Mesendoderm (in vitro differentiated cells): ENCODE data around the gene F2R.
"Not testable (repeated sequence)": the region's sequence is repeated elsewhere in the genome, so short reads cannot be mapped to it uniquely, and the experiment has no call there.

Source experiments
- DNase-seq: peaks from one replicate; pipeline ENCODE4 v3.0.0; 2013
- H2AK5ac ChIP-seq: 2 replicates; pipeline ENCODE4 v1.6.1; 2013; ENCODE audit warnings: low read length, inconsistent platforms
- H2BK120ac ChIP-seq: 2 replicates; pipeline ENCODE4 v1.6.1; 2013; ENCODE audit warnings: low read depth, mild to moderate bottlenecking, low read length, moderate library complexity, mixed read lengths
- H2BK15ac ChIP-seq: replicated peaks from 2 replicates; pipeline ENCODE4 v1.6.1; 2013; ENCODE audit warnings: low read depth, mild to moderate bottlenecking, moderate library complexity
- H2BK5ac ChIP-seq: 2 replicates; pipeline ENCODE4 v1.6.1; 2013; ENCODE audit warnings: low read length, inconsistent platforms
- H3K18ac ChIP-seq: 2 replicates; pipeline ENCODE4 v1.6.1; 2013; ENCODE audit warnings: mild to moderate bottlenecking, low read length, mixed read lengths
- H3K23ac ChIP-seq: one replicate; pipeline ENCODE4 v1.6.1; 2013; ENCODE audit warnings: low read length
- H3K27ac ChIP-seq: 2 replicates; pipeline ENCODE4 v1.5.1; 2013; ENCODE audit warnings: low read depth, mild to moderate bottlenecking, inconsistent platforms, low read length, moderate library complexity
- H3K27me3 ChIP-seq: 2 replicates; pipeline ENCODE4 v1.6.1; 2013; ENCODE audit warnings: low read length, control low read depth, mild to moderate bottlenecking, inconsistent platforms; ENCODE audit not compliant: insufficient read depth, poor library complexity
- H3K36me3 ChIP-seq: 2 replicates; pipeline ENCODE4 v1.6.1; 2013; ENCODE audit warnings: low read length, inconsistent platforms; ENCODE audit not compliant: control insufficient read depth, insufficient read depth
- H3K4ac ChIP-seq: one replicate; pipeline ENCODE4 v1.6.1; 2013; ENCODE audit warnings: low read depth, mild to moderate bottlenecking, low read length, moderate library complexity
- H3K4me1 ChIP-seq: 2 replicates; pipeline ENCODE4 v1.6.1; 2013; ENCODE audit warnings: low read depth, low read length, inconsistent platforms; ENCODE audit not compliant: control insufficient read depth
- H3K4me2 ChIP-seq: 2 replicates; pipeline ENCODE4 v1.6.1; 2013; ENCODE audit warnings: low read length
- H3K4me3 ChIP-seq: 2 replicates; pipeline ENCODE4 v1.5.1; 2013; ENCODE audit warnings: mild to moderate bottlenecking, low read length
- H3K56ac ChIP-seq: one replicate; pipeline ENCODE4 v1.6.1; 2013; ENCODE audit warnings: low read length
- H3K79me1 ChIP-seq: 2 replicates; pipeline ENCODE4 v1.6.1; 2013; ENCODE audit warnings: low read length, inconsistent platforms
- H3K79me2 ChIP-seq: 2 replicates; pipeline ENCODE4 v1.6.1; 2013; ENCODE audit warnings: mild to moderate bottlenecking, low read length; ENCODE audit not compliant: control insufficient read depth, insufficient read depth
- H3K9ac ChIP-seq: 2 replicates; pipeline ENCODE4 v1.6.1; 2013; ENCODE audit warnings: low read length, inconsistent platforms
- H4K5ac ChIP-seq: one replicate; pipeline ENCODE4 v1.6.1; 2013; ENCODE audit warnings: low read length
- H4K8ac ChIP-seq: one replicate; pipeline ENCODE4 v1.6.1; 2013; ENCODE audit warnings: low read depth, mild to moderate bottlenecking, control low read depth, low read length, moderate library complexity
- WGBS: extraction: QIAGEN DNeasy Blood & Tissue Kit; methylation state at CpG from one replicate; pipeline ENCODE4 v1.1.7; 2013; ENCODE audit warnings: low lambda C conversion rate, missing lambda C conversion rate; ENCODE audit not compliant: insufficient coverage; ENCODE audit errors: extremely low coverage; 5-methylcytosine and 5-hydroxymethylcytosine counted together

The F2R gene

GRCh38 chr5:76764374-76764773 is 48.4 kb downstream of the F2R start:
- no peak overlapping the region for H4K8ac ChIP-seq
- no peaks in the 10 kb centered on the region for H3K4me1 ChIP-seq
- no peak overlapping the region for H3K27ac ChIP-seq
- DNase-seq = no peak
- H4K5ac ChIP-seq = no peak overlapping the region
- no CpG with 5 or more reads among the region's 3 CpGs for whole genome bisulfite sequencing
- H3K23ac ChIP-seq = no peak overlapping the region
- H3K27me3 ChIP-seq = no peaks in the 10 kb centered on the region
- H3K79me2 ChIP-seq = no peaks in the 10 kb centered on the region
- H3K56ac ChIP-seq = no peak overlapping the region
- no peak overlapping the region for H3K9ac ChIP-seq
- H2BK5ac ChIP-seq = no peak overlapping the region
- no peak overlapping the region for H3K4me2 ChIP-seq
- H3K18ac ChIP-seq = no peak overlapping the region
- no peak overlapping the region for H3K4me3 ChIP-seq
- H3K4ac ChIP-seq = no peak overlapping the region
- H2AK5ac ChIP-seq = no peak overlapping the region
- H2BK15ac ChIP-seq = no peak overlapping the region
- no peaks in the 10 kb centered on the region for H3K79me1 ChIP-seq
- H3K36me3 ChIP-seq = no peaks in the 10 kb centered on the region
- H2BK120ac ChIP-seq = no peak overlapping the region

- H4K5ac ChIP-seq = no peak overlapping the region
- no peak overlapping the region for H3K9ac ChIP-seq
- no peak overlapping the region for H3K4ac ChIP-seq
- no peak overlapping the region for H2BK5ac ChIP-seq
- no peak overlapping the region for H2AK5ac ChIP-seq
- no peak overlapping the region for H3K4me2 ChIP-seq
- no peak overlapping the region for H3K18ac ChIP-seq
- no CpG with 5 or more reads among the region's 3 CpGs for WGBS
- H3K56ac ChIP-seq = no peak overlapping the region
- DNase-seq = no peak
- H3K36me3 ChIP-seq = no peaks in the 10 kb centered on the region
- no peak overlapping the region for H4K8ac ChIP-seq
- no peak overlapping the region for H2BK120ac ChIP-seq
- no peaks in the 10 kb centered on the region for H3K79me1 ChIP-seq
- H3K27me3 ChIP-seq = no peaks in the 10 kb centered on the region
- no peaks in the 10 kb centered on the region for H3K4me1 ChIP-seq
- H3K23ac ChIP-seq = no peak overlapping the region
- H2BK15ac ChIP-seq = no peak overlapping the region
- no peak overlapping the region for H3K27ac ChIP-seq
- no peaks in the 10 kb centered on the region for H3K79me2 ChIP-seq
- H3K4me3 ChIP-seq = no peak overlapping the region
These were observed 49.3 kb downstream of the F2R start for GRCh38 chr5:76765249-76765648.

- no peaks in the 10 kb centered on the region for H3K79me2 ChIP-seq
- H3K27me3 ChIP-seq = no peaks in the 10 kb centered on the region
- H3K56ac ChIP-seq = no peak overlapping the region
- no peak for DNase-seq
- no peak overlapping the region for H3K18ac ChIP-seq
- H4K8ac ChIP-seq = no peak overlapping the region
- H3K36me3 ChIP-seq = no peaks in the 10 kb centered on the region
- H2BK5ac ChIP-seq = no peak overlapping the region
- H2AK5ac ChIP-seq = no peak overlapping the region
- H3K4me1 ChIP-seq = no peaks in the 10 kb centered on the region
- no CpG with 5 or more reads among the region's 2 CpGs for WGBS
- H3K4me2 ChIP-seq = no peak overlapping the region
- H3K23ac ChIP-seq = no peak overlapping the region
- no peak overlapping the region for H3K4me3 ChIP-seq
- no peak overlapping the region for H3K9ac ChIP-seq
- no peak overlapping the region for H4K5ac ChIP-seq
- no peak overlapping the region for H3K27ac ChIP-seq
- no peak overlapping the region for H2BK15ac ChIP-seq
- H3K4ac ChIP-seq = no peak overlapping the region
- no peaks in the 10 kb centered on the region for H3K79me1 ChIP-seq
- H2BK120ac ChIP-seq = no peak overlapping the region
These were observed 50.8 kb downstream of the F2R start for GRCh38 chr5:76766746-76767145.

- WGBS = no CpG with 5 or more reads among the region's 14 CpGs
- H3K9ac ChIP-seq, H4K8ac ChIP-seq, DNase-seq, H3K4me3 ChIP-seq, H3K4ac ChIP-seq, H3K56ac ChIP-seq, H2BK120ac ChIP-seq, H3K27me3 ChIP-seq, H3K4me1 ChIP-seq, H3K79me1 ChIP-seq, H3K79me2 ChIP-seq, H2BK15ac ChIP-seq, H2AK5ac ChIP-seq, H2BK5ac ChIP-seq, H3K18ac ChIP-seq, H3K4me2 ChIP-seq, H3K27ac ChIP-seq, H3K36me3 ChIP-seq, H3K23ac ChIP-seq, H4K5ac ChIP-seq: not testable (repeated sequence)
These were observed 55.1 kb downstream of the F2R start for GRCh38 chr5:76771041-76771440.

GRCh38 chr5:76771705-76772405 is 55.9 kb downstream of the F2R start:
- H3K56ac ChIP-seq = no peak overlapping the region
- H3K18ac ChIP-seq = no peak overlapping the region
- H2BK5ac ChIP-seq = no peak overlapping the region
- no peaks in the 10 kb centered on the region for H3K4me1 ChIP-seq
- no CpG with 5 or more reads among the region's 3 CpGs for WGBS
- H3K4me2 ChIP-seq = no peak overlapping the region
- no peak overlapping the region for H3K9ac ChIP-seq
- H3K79me1 ChIP-seq = no peaks in the 10 kb centered on the region
- no peak overlapping the region for H3K27ac ChIP-seq
- no peaks in the 10 kb centered on the region for H3K27me3 ChIP-seq
- H3K79me2 ChIP-seq = no peaks in the 10 kb centered on the region
- no peak overlapping the region for H3K4ac ChIP-seq
- H4K5ac ChIP-seq = no peak overlapping the region
- H3K36me3 ChIP-seq = no peaks in the 10 kb centered on the region
- no peak overlapping the region for H2BK15ac ChIP-seq
- DNase-seq = no peak
- no peak overlapping the region for H2AK5ac ChIP-seq
- no peak overlapping the region for H3K4me3 ChIP-seq
- no peak overlapping the region for H2BK120ac ChIP-seq
- no peak overlapping the region for H3K23ac ChIP-seq
- no peak overlapping the region for H4K8ac ChIP-seq

GRCh38 chr5:76775921-76776320 is 60.0 kb downstream of the F2R start:
- no peak for DNase-seq
- no peak overlapping the region for H2BK5ac ChIP-seq
- H3K36me3 ChIP-seq = no peaks in the 10 kb centered on the region
- no peak overlapping the region for H3K4ac ChIP-seq
- H3K56ac ChIP-seq = no peak overlapping the region
- H3K9ac ChIP-seq = no peak overlapping the region
- H3K4me2 ChIP-seq = no peak overlapping the region
- H3K23ac ChIP-seq = no peak overlapping the region
- no peak overlapping the region for H3K18ac ChIP-seq
- H3K4me1 ChIP-seq = no peaks in the 10 kb centered on the region
- no peak overlapping the region for H3K4me3 ChIP-seq
- H3K79me1 ChIP-seq = no peaks in the 10 kb centered on the region
- H2BK15ac ChIP-seq = no peak overlapping the region
- H3K79me2 ChIP-seq = no peaks in the 10 kb centered on the region
- no peak overlapping the region for H4K8ac ChIP-seq
- H3K27ac ChIP-seq = no peak overlapping the region
- H2AK5ac ChIP-seq = no peak overlapping the region
- H2BK120ac ChIP-seq = no peak overlapping the region
- H4K5ac ChIP-seq = no peak overlapping the region
- H3K27me3 ChIP-seq = no peaks in the 10 kb centered on the region
- WGBS = no CpG with 5 or more reads among the region's 5 CpGs
